H9 (cell line): ENCODE data around the gene YIPF1. TPM values are rescaled to one million over a fixed set of nuclear protein-coding genes. Genes with fewer than 3 reads are reported as not detected.

ENCODE experiments used
- DNase-seq: peaks from one replicate; pipeline ENCODE4 v3.0.0-alpha.2; 2017
- H2AFZ ChIP-seq: one replicate; pipeline ENCODE4 v1.6.1; 2013; ENCODE audit warnings: mild to moderate bottlenecking, low read length, control low read depth, moderate library complexity
- H2AK5ac ChIP-seq: 2 replicates; pipeline ENCODE4 v1.6.1; 2013; ENCODE audit warnings: low read length, control low read depth, mixed read lengths; ENCODE audit not compliant: insufficient read length
- H2BK120ac ChIP-seq: one replicate; pipeline ENCODE4 v1.6.1; 2013; ENCODE audit warnings: low read depth, mild to moderate bottlenecking, low read length, control low read depth, inconsistent platforms; ENCODE audit not compliant: poor library complexity, severe bottlenecking
- H2BK12ac ChIP-seq: 2 replicates; pipeline ENCODE4 v1.6.1; 2013; ENCODE audit warnings: low read length, control low read depth, mixed read lengths, low read depth; ENCODE audit not compliant: insufficient read length
- H2BK15ac ChIP-seq: 2 replicates; pipeline ENCODE4 v1.6.1; 2013; ENCODE audit warnings: low read depth, low read length, control low read depth
- H2BK20ac ChIP-seq: one replicate; pipeline ENCODE4 v1.6.1; 2013; ENCODE audit warnings: low read depth, mild to moderate bottlenecking, low read length, control low read depth, inconsistent platforms; ENCODE audit not compliant: poor library complexity, severe bottlenecking
- H2BK5ac ChIP-seq: 2 replicates; pipeline ENCODE4 v1.6.1; 2013; ENCODE audit warnings: low read length, control low read depth, mixed read lengths; ENCODE audit not compliant: insufficient read length
- H3K14ac ChIP-seq: 2 replicates; pipeline ENCODE4 v1.6.1; 2013; ENCODE audit warnings: low read length, control low read depth; ENCODE audit not compliant: insufficient read depth
- H3K18ac ChIP-seq: 2 replicates; pipeline ENCODE4 v1.6.1; 2013; ENCODE audit warnings: low read depth, mild to moderate bottlenecking, mixed read lengths, low read length, control low read depth; ENCODE audit not compliant: insufficient read length
- H3K23ac ChIP-seq: 2 replicates; pipeline ENCODE4 v1.6.1; 2013; ENCODE audit warnings: low read length, control low read depth, mixed read lengths, low read depth; ENCODE audit not compliant: insufficient read length
- H3K23me2 ChIP-seq: 2 replicates; pipeline ENCODE4 v1.6.1; 2013; ENCODE audit warnings: low read depth, mild to moderate bottlenecking, mixed read lengths, low read length, control low read depth; ENCODE audit not compliant: insufficient read length, poor library complexity, severe bottlenecking
- H3K27ac ChIP-seq: 2 replicates; pipeline ENCODE4 v1.5.1; 2013; ENCODE audit warnings: low read length, control low read depth, mixed read lengths, low read depth; ENCODE audit not compliant: insufficient read length
- H3K27me3 ChIP-seq: 2 replicates; pipeline ENCODE4 v1.6.1; 2013; ENCODE audit warnings: low read length, control low read depth, inconsistent platforms; ENCODE audit not compliant: insufficient read depth
- H3K4ac ChIP-seq: 2 replicates; pipeline ENCODE4 v1.6.1; 2013; ENCODE audit warnings: low read depth, mild to moderate bottlenecking, control low read depth, inconsistent platforms, low read length, moderate library complexity
- H3K4me1 ChIP-seq: 2 replicates; pipeline ENCODE4 v1.6.1; 2013; ENCODE audit warnings: low read length, control low read depth, inconsistent platforms; ENCODE audit not compliant: insufficient read depth
- H3K4me2 ChIP-seq: 2 replicates; pipeline ENCODE4 v1.6.1; 2013; ENCODE audit warnings: low read length, control low read depth, mixed read lengths; ENCODE audit not compliant: insufficient read length, insufficient read depth
- H3K56ac ChIP-seq: 2 replicates; pipeline ENCODE4 v1.6.1; 2013; ENCODE audit warnings: low read depth, mild to moderate bottlenecking, mixed read lengths, low read length, control low read depth; ENCODE audit not compliant: insufficient read length
- H3K79me1 ChIP-seq: 2 replicates; pipeline ENCODE4 v1.6.1; 2013; ENCODE audit warnings: low read depth, mild to moderate bottlenecking, moderate library complexity, low read length, control low read depth, inconsistent platforms; ENCODE audit not compliant: insufficient read depth, poor library complexity, severe bottlenecking
- H3K79me2 ChIP-seq: 2 replicates; pipeline ENCODE4 v1.6.1; 2013; ENCODE audit warnings: low read length, control low read depth, inconsistent platforms; ENCODE audit not compliant: insufficient read depth
- H3K9ac ChIP-seq: 2 replicates; pipeline ENCODE4 v1.6.1; 2013; ENCODE audit warnings: low read length, control low read depth, mixed read lengths; ENCODE audit not compliant: insufficient read length; ENCODE audit errors: extremely low read depth
- H3K9me3 ChIP-seq: one replicate; pipeline ENCODE4 v1.6.1; 2013; ENCODE audit warnings: low read depth, low read length, inconsistent platforms; ENCODE audit not compliant: control insufficient read depth
- H3T11ph ChIP-seq: one replicate; pipeline ENCODE4 v1.6.1; 2013; ENCODE audit warnings: mild to moderate bottlenecking, low read length, control low read depth, inconsistent platforms
- H4K20me1 ChIP-seq: one replicate; pipeline ENCODE4 v1.6.1; 2013; ENCODE audit not compliant: control insufficient read depth, insufficient read length, insufficient read depth
- H4K5ac ChIP-seq: 2 replicates; pipeline ENCODE4 v1.6.1; 2013; ENCODE audit warnings: low read depth, mild to moderate bottlenecking, mixed read lengths, low read length, control low read depth; ENCODE audit not compliant: insufficient read length
- H4K8ac ChIP-seq: replicated peaks from 2 replicates; pipeline ENCODE4 v1.6.1; 2013; ENCODE audit warnings: low read length, control low read depth, mixed read lengths, low read depth; ENCODE audit not compliant: insufficient read length
- H4K91ac ChIP-seq: 2 replicates; pipeline ENCODE4 v1.6.1; 2013; ENCODE audit warnings: low read depth, mild to moderate bottlenecking, moderate library complexity, mixed read lengths, low read length, control low read depth; ENCODE audit not compliant: insufficient read length
- H3K27ac Mint-ChIP-seq, 3 experiments: 2 replicates in 2 of 3; 3 replicates in 1 of 3; pipeline ENCODE4 v1.8.0; 2020 to 2021; ENCODE audit warnings: mixed read lengths in 3 of 3, mild to moderate bottlenecking in 1 of 3, moderate library complexity in 1 of 3
- H3K27me3 Mint-ChIP-seq: 2 replicates; pipeline ENCODE4 v1.8.0; 2021; ENCODE audit warnings: low read depth, mild to moderate bottlenecking, moderate library complexity, mixed read lengths
- H3K36me3 Mint-ChIP-seq, 3 experiments: 2 replicates in 2 of 3; 3 replicates in 1 of 3; pipeline ENCODE4 v1.8.0; 2020 to 2021; ENCODE audit warnings: low read depth in 3 of 3, mixed read lengths in 3 of 3; ENCODE audit not compliant: insufficient read depth in 1 of 3
- H3K4me1 Mint-ChIP-seq, 2 experiments: 2 replicates each; pipeline ENCODE4 v1.8.0; 2020; ENCODE audit warnings: mixed read lengths in 2 of 2
- H3K4me3 Mint-ChIP-seq, 2 experiments: 2 replicates in 1 of 2; 3 replicates in 1 of 2; pipeline ENCODE4 v1.8.0; 2020 to 2021; ENCODE audit warnings: mild to moderate bottlenecking in 2 of 2, mixed read lengths in 2 of 2, moderate library complexity in 1 of 2
- H3K9me3 Mint-ChIP-seq, 2 experiments: 2 replicates in 1 of 2; 3 replicates in 1 of 2; pipeline ENCODE4 v1.8.0; 2020; ENCODE audit warnings: mild to moderate bottlenecking in 2 of 2, mixed read lengths in 2 of 2, moderate library complexity in 1 of 2
- WGBS: extraction: QIAGEN DNeasy Blood & Tissue Kit; methylation state at CpG from one replicate; pipeline ENCODE4 v1.1.7; 2013; ENCODE audit warnings: missing lambda C conversion rate, low lambda C conversion rate, mixed read lengths; ENCODE audit not compliant: insufficient read length; ENCODE audit errors: extremely low coverage; 5-methylcytosine and 5-hydroxymethylcytosine counted together
- total RNA-seq: library from RNA; stranded (reverse); gene quantifications from 2 replicates; pipeline ENCODE4 v1.2.1, GENCODE V29; 2021
- TF ChIP-seq, protein P1 (sequence below): fragments of 200-600 bp; sonication (generic); conservative IDR thresholded peaks from 3 replicates; pipeline ENCODE4 v1.8.0; 2021; ENCODE audit warnings: antibody characterized with exemption, mild to moderate bottlenecking

The YIPF1 gene
- total RNA-seq, 1 experiment from 2014 or later = 29.1 TPM

DNA sequence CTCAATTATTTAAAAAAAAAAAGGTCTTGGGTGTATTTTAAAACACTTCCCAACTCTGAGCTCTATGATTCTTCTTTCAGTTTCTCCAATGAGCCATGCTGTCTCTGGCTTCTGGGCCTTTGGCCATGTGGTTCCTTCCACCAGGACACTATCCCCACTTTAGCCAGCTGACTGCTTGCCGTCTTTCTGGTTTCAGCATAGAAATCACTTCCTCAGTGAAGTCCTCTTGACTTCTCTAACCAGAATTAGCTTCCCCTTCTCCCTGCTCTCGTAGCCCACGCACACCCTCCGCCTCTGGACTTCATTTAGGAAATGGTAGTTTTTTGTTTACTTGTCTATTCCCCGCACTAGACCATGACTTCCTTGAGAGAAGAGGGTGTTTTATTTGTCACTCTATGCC is 3.3 kb upstream of the YIPF1 start:
- H4K8ac ChIP-seq = no peak overlapping the region
- no peak overlapping the region for H3K56ac ChIP-seq
- H3K9me3 ChIP-seq = no peaks in the 10 kb centered on the region
- no peak overlapping the region for H4K5ac ChIP-seq
- no peaks in the 10 kb centered on the region for H3K79me2 ChIP-seq
- no peak overlapping the region for H2AK5ac ChIP-seq
- Mint-ChIP-seq H3K27ac (no peak overlapping the region), H3K4me3 (no peak overlapping the region), H3K9me3 (no peaks in the 10 kb centered on the region), H3K36me3 (peaks cover 0 to 3% (median 0%) of the 10 kb centered on the region in 3 experiments; a peak in 1 of 7 replicates), H3K27me3 (peaks cover 10% of the 10 kb centered on the region), H3K4me1 (peaks cover 12 to 19% of the 10 kb centered on the region in 2 experiments)
- no CpG with 5 or more reads among the region's 5 CpGs for WGBS
- no peak overlapping the region for H3K4me2 ChIP-seq
- H2BK20ac ChIP-seq = no peak overlapping the region
- no peaks in the 10 kb centered on the region for H3K23me2 ChIP-seq
- no peaks in the 10 kb centered on the region for H3K79me1 ChIP-seq
- H4K20me1 ChIP-seq = no peaks in the 10 kb centered on the region
- H3K18ac ChIP-seq = no peak overlapping the region
- H2BK120ac ChIP-seq = no peak overlapping the region
- no peak overlapping the region for H2BK12ac ChIP-seq
- H3K27me3 ChIP-seq = no peaks in the 10 kb centered on the region
- no peak overlapping the region for H2BK5ac ChIP-seq
- no peak overlapping the region for H2AFZ ChIP-seq
- H4K91ac ChIP-seq = no peak overlapping the region
- DNase-seq = no peak
- H3K4ac ChIP-seq = no peak overlapping the region
- H3K27ac ChIP-seq = no peak overlapping the region
- H3K23ac ChIP-seq = no peak overlapping the region
- H3T11ph ChIP-seq = no peak overlapping the region
- TF ChIP-seq, protein P1, sequence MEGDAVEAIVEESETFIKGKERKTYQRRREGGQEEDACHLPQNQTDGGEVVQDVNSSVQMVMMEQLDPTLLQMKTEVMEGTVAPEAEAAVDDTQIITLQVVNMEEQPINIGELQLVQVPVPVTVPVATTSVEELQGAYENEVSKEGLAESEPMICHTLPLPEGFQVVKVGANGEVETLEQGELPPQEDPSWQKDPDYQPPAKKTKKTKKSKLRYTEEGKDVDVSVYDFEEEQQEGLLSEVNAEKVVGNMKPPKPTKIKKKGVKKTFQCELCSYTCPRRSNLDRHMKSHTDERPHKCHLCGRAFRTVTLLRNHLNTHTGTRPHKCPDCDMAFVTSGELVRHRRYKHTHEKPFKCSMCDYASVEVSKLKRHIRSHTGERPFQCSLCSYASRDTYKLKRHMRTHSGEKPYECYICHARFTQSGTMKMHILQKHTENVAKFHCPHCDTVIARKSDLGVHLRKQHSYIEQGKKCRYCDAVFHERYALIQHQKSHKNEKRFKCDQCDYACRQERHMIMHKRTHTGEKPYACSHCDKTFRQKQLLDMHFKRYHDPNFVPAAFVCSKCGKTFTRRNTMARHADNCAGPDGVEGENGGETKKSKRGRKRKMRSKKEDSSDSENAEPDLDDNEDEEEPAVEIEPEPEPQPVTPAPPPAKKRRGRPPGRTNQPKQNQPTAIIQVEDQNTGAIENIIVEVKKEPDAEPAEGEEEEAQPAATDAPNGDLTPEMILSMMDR = no peak
- H3K4me1 ChIP-seq = no peaks in the 10 kb centered on the region; the same call in 1 of the 2 replicates
- no peak overlapping the region for H3K9ac ChIP-seq
- H3K14ac ChIP-seq = no peak overlapping the region
- no peak overlapping the region for H2BK15ac ChIP-seq
